ENCODE results near the gene RFNG. TPM values are rescaled to one million over a fixed set of nuclear protein-coding genes. Genes with fewer than 3 reads are reported as not detected.

Gene RFNG
- total RNA-seq, 1 experiment from 2014 or later, result 43.4 TPM

- in situ Hi-C loops (cut with HindIII; ENCODE audit: low pct_unique_long_range_greater_than_20kb, low sequenced_read_pairs) (no loop called here), intact Hi-C loops (cut with micrococcal nuclease; ENCODE audit: unreplicated experiment) (no loop called here)
- ATAC-seq (no peak), DNase-seq (ENCODE audit: low read depth, low spot score) (no peak)
- Histone ChIP-seq H3K36me3 (ENCODE audit: control insufficient read depth, insufficient read depth, low read length) (no peaks in the 10 kb centered on the region), H3K4me3 (ENCODE audit: low read depth in 2 of 2, low read length in 2 of 2) (no peak overlapping the region), H3K9me3 (ENCODE audit: control insufficient read depth, insufficient read depth, low read depth, low read length) (no peaks in the 10 kb centered on the region), H3K27me3 (ENCODE audit: control insufficient read depth, insufficient read depth, low read length) (no peaks in the 10 kb centered on the region), H3K27ac (ENCODE audit: low read length) (no peak overlapping the region), H3K4me1 (ENCODE audit: control insufficient read depth, insufficient read depth, low read length) (peaks cover 44% of the 10 kb centered on the region)
- CTCF ChIA-PET, result interaction anchor here (0.6 kb wide), 1 partner anchor 212 kb away, joined by 3 read pairs; no protein-coding TSS in a partner anchor
- POLR2A ChIA-PET, result no interaction called here
- no peak for TF ChIP-seq SIN3A (IDR thresholded peaks at IDR 0.05; ENCODE audit: borderline replicate concordance, insufficient read depth, low read depth, low read length)
- TF ChIP-seq CTCF (IDR thresholded peaks at IDR 0.05), result no peak
- no peak for TF ChIP-seq TCF7L2 (IDR thresholded peaks at IDR 0.05; ENCODE audit: low read depth, low read length)
- no peak for TF ChIP-seq POLR2AphosphoS5 (IDR thresholded peaks at IDR 0.05; ENCODE audit: low read depth, low read length)
- no peak for TF ChIP-seq REST (IDR thresholded peaks at IDR 0.05; ENCODE audit: insufficient read depth in 1 of 2, low read depth in 2 of 2, low read length in 1 of 2)
- no TSS peak for BruUV-seq (replicated peaks)
Observed at GRCh38 chr17:82008258-82008940, 43.2 kb downstream of the RFNG start.

- no TSS peak for BruUV-seq (replicated peaks)
- in situ Hi-C loops (cut with HindIII; ENCODE audit: low pct_unique_long_range_greater_than_20kb, low sequenced_read_pairs), result no loop called here
- H3K27me3 ChIP-seq (ENCODE audit: control insufficient read depth, insufficient read depth, low read length), result no peaks in the 10 kb centered on the region
- H3K4me3 ChIP-seq (ENCODE audit: low read depth in 2 of 2, low read length in 2 of 2), result no peak overlapping the region
- H3K9me3 ChIP-seq (ENCODE audit: control insufficient read depth, insufficient read depth, low read depth, low read length), result no peaks in the 10 kb centered on the region
- H3K36me3 ChIP-seq (ENCODE audit: control insufficient read depth, insufficient read depth, low read length), result no peaks in the 10 kb centered on the region
- TF ChIP-seq SIN3A (IDR thresholded peaks at IDR 0.05; ENCODE audit: borderline replicate concordance, insufficient read depth, low read depth, low read length), result no peak
- no peak for TF ChIP-seq POLR2AphosphoS5 (IDR thresholded peaks at IDR 0.05; ENCODE audit: low read depth, low read length)
- TF ChIP-seq TCF7L2 (IDR thresholded peaks at IDR 0.05; ENCODE audit: low read depth, low read length), result no peak
- TF ChIP-seq CTCF (IDR thresholded peaks at IDR 0.05), result no peak
- no peak for TF ChIP-seq REST (IDR thresholded peaks at IDR 0.05; ENCODE audit: insufficient read depth in 1 of 2, low read depth in 2 of 2, low read length in 1 of 2)
- peaks cover 47% of the 10 kb centered on the region for H3K4me1 ChIP-seq (ENCODE audit: control insufficient read depth, insufficient read depth, low read length)
- intact Hi-C loops (cut with micrococcal nuclease; ENCODE audit: unreplicated experiment), result no loop called here
- POLR2A ChIA-PET, result no interaction called here
- DNase-seq (ENCODE audit: low read depth, low spot score) (no peak), ATAC-seq (no peak)
- no peak overlapping the region for H3K27ac ChIP-seq (ENCODE audit: low read length)
- CTCF ChIA-PET, result no interaction called here
Observed at GRCh38 chr17:82007495-82008257, 43.9 kb downstream of the RFNG start.

Measured in Panc1 (cell line).